Neutrophil (primary cell): ENCODE results near the gene C1QL4.

Source experiments
- H3K27ac ChIP-seq: fragments of 200-600 bp; sonication (generic); 2 replicates; pipeline ENCODE4 v1.5.1; 2016; ENCODE audit warnings: mild to moderate bottlenecking, moderate library complexity
- H3K27me3 ChIP-seq: fragments of 200-600 bp; sonication (generic); 2 replicates; pipeline ENCODE4 v1.6.0; 2016; ENCODE audit warnings: mild to moderate bottlenecking
- H3K36me3 ChIP-seq: fragments of 200-600 bp; sonication (generic); 2 replicates; pipeline ENCODE4 v1.5.1; 2017
- H3K4me1 ChIP-seq, 2 experiments: fragments of 200-600 bp in 1 of 2; sonication (generic) in 1 of 2; 1 replicate in 1 of 2; 2 replicates in 1 of 2; pipeline versions ENCODE4 v1.5.1 to v1.6.1; 2013 to 2016; ENCODE audit warnings: low read depth in 1 of 2, low read length in 1 of 2, mild to moderate bottlenecking in 1 of 2, moderate library complexity in 1 of 2; ENCODE audit not compliant: control insufficient read depth in 1 of 2, insufficient read depth in 1 of 2
- H3K4me3 ChIP-seq, 2 experiments: fragments of 200-600 bp in 1 of 2; sonication (generic) in 1 of 2; 1 replicate in 1 of 2; 2 replicates in 1 of 2; pipeline ENCODE4 v1.5.1; 2013 to 2016; ENCODE audit warnings: low read depth in 1 of 2, low read length in 1 of 2, mild to moderate bottlenecking in 1 of 2, moderate library complexity in 1 of 2
- H3K9me3 ChIP-seq: fragments of 200-600 bp; sonication (generic); 2 replicates; pipeline ENCODE4 v1.5.1; 2016
- TF ChIP-seq, protein P1 (sequence below): fragments of 200-600 bp; sonication (generic); IDR thresholded peaks from 2 replicates; pipeline ENCODE4 v1.5.1; 2016; ENCODE audit warnings: antibody characterized with exemption

Gene C1QL4

DNA sequence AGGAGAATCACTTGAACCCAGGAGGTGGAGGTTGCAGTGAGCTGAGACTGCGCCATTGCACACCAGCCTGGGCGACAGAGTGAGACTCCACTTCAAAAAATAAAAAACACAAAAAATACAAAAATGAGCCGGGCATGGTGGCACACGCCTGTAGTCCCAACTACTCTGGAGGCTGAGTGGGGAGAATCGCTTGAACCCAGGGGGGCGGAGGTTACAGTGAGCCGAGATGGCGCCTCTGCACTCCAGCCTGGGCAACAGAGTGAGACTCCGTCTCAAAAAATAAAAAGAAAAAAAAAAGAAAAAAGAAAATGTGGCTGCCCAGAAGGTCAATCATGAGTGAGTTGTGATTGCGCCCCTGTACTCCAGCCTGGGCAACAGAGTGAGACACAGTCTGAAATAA, 18.9 kb upstream of the C1QL4 start:
- no peaks in the 10 kb centered on the region for H3K36me3 ChIP-seq
- TF ChIP-seq, protein P1, sequence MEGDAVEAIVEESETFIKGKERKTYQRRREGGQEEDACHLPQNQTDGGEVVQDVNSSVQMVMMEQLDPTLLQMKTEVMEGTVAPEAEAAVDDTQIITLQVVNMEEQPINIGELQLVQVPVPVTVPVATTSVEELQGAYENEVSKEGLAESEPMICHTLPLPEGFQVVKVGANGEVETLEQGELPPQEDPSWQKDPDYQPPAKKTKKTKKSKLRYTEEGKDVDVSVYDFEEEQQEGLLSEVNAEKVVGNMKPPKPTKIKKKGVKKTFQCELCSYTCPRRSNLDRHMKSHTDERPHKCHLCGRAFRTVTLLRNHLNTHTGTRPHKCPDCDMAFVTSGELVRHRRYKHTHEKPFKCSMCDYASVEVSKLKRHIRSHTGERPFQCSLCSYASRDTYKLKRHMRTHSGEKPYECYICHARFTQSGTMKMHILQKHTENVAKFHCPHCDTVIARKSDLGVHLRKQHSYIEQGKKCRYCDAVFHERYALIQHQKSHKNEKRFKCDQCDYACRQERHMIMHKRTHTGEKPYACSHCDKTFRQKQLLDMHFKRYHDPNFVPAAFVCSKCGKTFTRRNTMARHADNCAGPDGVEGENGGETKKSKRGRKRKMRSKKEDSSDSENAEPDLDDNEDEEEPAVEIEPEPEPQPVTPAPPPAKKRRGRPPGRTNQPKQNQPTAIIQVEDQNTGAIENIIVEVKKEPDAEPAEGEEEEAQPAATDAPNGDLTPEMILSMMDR = no peak
- no peaks in the 10 kb centered on the region for H3K4me1 ChIP-seq
- H3K27me3 ChIP-seq = peaks cover 84% of the 10 kb centered on the region
- H3K4me3 ChIP-seq = no peak overlapping the region
- H3K27ac ChIP-seq = no peak overlapping the region
- H3K9me3 ChIP-seq = no peaks in the 10 kb centered on the region

DNA sequence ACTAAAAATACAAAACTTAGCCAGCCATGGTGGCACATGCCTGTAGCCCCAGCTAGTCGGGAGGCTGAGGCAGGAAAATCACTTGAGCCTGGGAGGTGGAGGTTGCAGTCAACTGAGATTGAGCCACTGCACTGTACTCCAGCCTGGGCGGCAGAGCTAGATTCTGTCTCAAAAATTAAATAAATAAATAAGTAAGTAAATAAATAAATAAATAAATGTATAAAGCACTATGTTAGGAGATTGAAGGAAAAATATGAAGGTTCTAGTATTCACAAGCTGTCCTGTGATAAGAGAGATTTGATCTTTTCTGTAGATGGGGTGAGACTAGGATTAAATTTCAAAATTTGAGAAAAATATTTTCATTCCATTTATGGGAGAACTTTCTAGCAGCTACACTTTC, 15.4 kb upstream of the C1QL4 start:
- Histone ChIP-seq H3K27ac (no peak overlapping the region), H3K9me3 (no peaks in the 10 kb centered on the region), H3K36me3 (no peaks in the 10 kb centered on the region), H3K4me3 (no peak overlapping the region), H3K4me1 (peaks cover 3 to 6% of the 10 kb centered on the region in 2 experiments), H3K27me3 (peaks cover 98% of the 10 kb centered on the region)
- TF ChIP-seq, protein P1 = no peak

DNA sequence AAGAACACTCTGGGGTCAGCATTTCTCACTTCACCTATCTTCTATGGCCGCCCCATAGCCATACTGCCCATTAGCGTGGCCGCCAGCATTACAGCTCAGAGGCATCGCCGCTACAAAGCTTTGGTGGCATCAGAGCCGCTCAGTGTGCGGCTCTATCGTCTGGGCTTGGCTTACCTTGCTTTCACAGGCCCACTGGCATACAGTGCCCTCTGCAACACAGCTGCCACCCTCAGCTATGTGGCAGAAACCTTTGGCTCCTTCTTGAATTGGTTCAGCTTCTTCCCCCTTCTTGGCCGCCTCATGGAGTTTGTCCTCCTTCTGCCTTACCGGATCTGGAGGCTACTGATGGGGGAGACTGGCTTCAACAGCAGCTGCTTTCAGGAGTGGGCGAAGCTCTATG, 12.3 kb upstream of the C1QL4 start:
- no peak overlapping the region for H3K27ac ChIP-seq
- H3K9me3 ChIP-seq = no peaks in the 10 kb centered on the region
- TF ChIP-seq, protein P1 = no peak
- no peaks in the 10 kb centered on the region for H3K36me3 ChIP-seq
- H3K27me3 ChIP-seq = peaks cover 100% of the 10 kb centered on the region
- H3K4me3 ChIP-seq = no peak overlapping the region
- H3K4me1 ChIP-seq = peaks cover 19 to 31% of the 10 kb centered on the region in 2 experiments

- no peak overlapping the region for H3K27ac ChIP-seq
- no peaks in the 10 kb centered on the region for H3K36me3 ChIP-seq
- peaks cover 100% of the 10 kb centered on the region for H3K27me3 ChIP-seq
- H3K4me1 ChIP-seq = peaks cover 19 to 31% of the 10 kb centered on the region in 2 experiments
- TF ChIP-seq, protein P1 = no peak
- no peak overlapping the region for H3K4me3 ChIP-seq
- no peaks in the 10 kb centered on the region for H3K9me3 ChIP-seq
Observed at GRCh38 chr12:49348781-49349180, 11.8 kb upstream of the C1QL4 start.

GRCh38 chr12:49347311-49348193, 10.6 kb upstream of the C1QL4 start:
- peak overlapping the region; percentile 6 to 33 for H3K4me3 ChIP-seq
- H3K27me3 ChIP-seq = peaks cover 100% of the 10 kb centered on the region
- H3K36me3 ChIP-seq = no peaks in the 10 kb centered on the region
- H3K9me3 ChIP-seq = no peaks in the 10 kb centered on the region
- H3K27ac ChIP-seq = no peak overlapping the region
- H3K4me1 ChIP-seq = peaks cover 31 to 40% of the 10 kb centered on the region in 2 experiments
- TF ChIP-seq, protein P1 = peak; percentile 84
